B cell (primary cell): Measurements from ENCODE around the gene EXD3. TPM values are rescaled to one million over a fixed set of nuclear protein-coding genes. Genes with fewer than 3 reads are reported as not detected.

Source experiments
- ATAC-seq: fragments of 200-7000 bp; cut with Tn5 transposase; one replicate; pipeline ENCODE4 v1.10.0; 2021; ENCODE audit warnings: low read depth, mild to moderate bottlenecking, moderate number of reproducible peaks, moderate library complexity
- CTCF ChIA-PET: fragments of 350-600 bp; sonication (Branson Sonifier 250); formaldehyde crosslinking; loops from one replicate; lab custom pipeline; 2021; ENCODE audit warnings: antibody characterized with exemption, inconsistent platforms; lab: Charles Lee
- POLR2A ChIA-PET: fragments of 350-600 bp; sonication (Branson Sonifier 250); formaldehyde crosslinking; loops from one replicate; lab custom pipeline; 2021; ENCODE audit warnings: antibody characterized with exemption; lab: Charles Lee
- DNase-seq: peaks from one replicate; pipeline ENCODE4 v3.0.0; 2013
- H2AFZ ChIP-seq: 2 replicates; pipeline ENCODE4 v1.6.1; 2012; ENCODE audit warnings: mild to moderate bottlenecking, low read depth, low read length; ENCODE audit not compliant: insufficient read depth, poor library complexity, severe bottlenecking
- H3K27ac ChIP-seq, 2 donors: 1 replicate in 1 of 2; 2 replicates in 1 of 2; pipeline ENCODE4 v1.5.1; 2012 to 2013; ENCODE audit warnings: low read length in 2 of 2, mild to moderate bottlenecking in 2 of 2, moderate library complexity in 1 of 2
- H3K27me3 ChIP-seq, 4 experiments: fragments of 200-600 bp in 1 of 4; sonication (generic) in 1 of 4; replicated peaks in 1 of 4; 1 replicate in 2 of 4; 2 replicates in 2 of 4; pipeline versions ENCODE4 v1.6.1 to v1.7.0; 2013 to 2016; ENCODE audit warnings: low read length in 3 of 4, mild to moderate bottlenecking in 2 of 4, mixed read lengths in 1 of 4, moderate library complexity in 1 of 4; ENCODE audit not compliant: insufficient read depth in 4 of 4, control insufficient read depth in 3 of 4; ENCODE audit errors: control extremely low read depth in 1 of 4
- H3K36me3 ChIP-seq, 2 experiments: replicated peaks in 1 of 2; 1 replicate in 1 of 2; 2 replicates in 1 of 2; pipeline versions ENCODE4 v1.6.1 to v1.7.1; 2013; ENCODE audit warnings: low read length in 1 of 2; ENCODE audit not compliant: insufficient read depth in 2 of 2, control insufficient read depth in 1 of 2; ENCODE audit errors: control extremely low read depth in 1 of 2, extremely low read depth in 1 of 2
- H3K4me1 ChIP-seq, 2 donors: fragments of 200-600 bp in 1 of 2; sonication (generic) in 1 of 2; 1 replicate in 1 of 2; 2 replicates in 1 of 2; pipeline versions ENCODE4 v1.5.1 to v1.6.1; 2013 to 2017; ENCODE audit warnings: low read length in 2 of 2; ENCODE audit not compliant: control insufficient read depth in 2 of 2, insufficient read depth in 2 of 2
- H3K4me2 ChIP-seq: replicated peaks from 2 replicates; pipeline ENCODE3; 2012; ENCODE audit warnings: mild to moderate bottlenecking, low read depth, low read length; ENCODE audit not compliant: poor library complexity, severe bottlenecking
- H3K4me3 ChIP-seq, 5 experiments: fragments of 200-600 bp in 1 of 5; sonication (generic) in 1 of 5; 1 replicate in 3 of 5; 2 replicates in 2 of 5; pipeline versions ENCODE4 v1.5.1 to v1.7.0; 2011 to 2016; ENCODE audit warnings: low read length in 4 of 5, mild to moderate bottlenecking in 4 of 5, low read depth in 2 of 5, control low read depth in 1 of 5, moderate library complexity in 1 of 5; ENCODE audit not compliant: insufficient read depth in 1 of 5; ENCODE audit errors: control extremely low read depth in 1 of 5, extremely low read depth in 1 of 5
- H3K79me2 ChIP-seq: fragments of 200-600 bp; sonication (generic); one replicate; pipeline ENCODE4 v1.6.0; 2016; ENCODE audit warnings: low read length; ENCODE audit not compliant: control insufficient read depth, insufficient read depth
- H3K9ac ChIP-seq: fragments of 200-600 bp; sonication (generic); 2 replicates; pipeline ENCODE4 v1.6.1; 2017; ENCODE audit warnings: mild to moderate bottlenecking, low read length, moderate library complexity
- H3K9me3 ChIP-seq, 3 donors: one replicate each; pipeline versions ENCODE4 v1.6.1 to v1.7.1; 2013; ENCODE audit warnings: low read length in 2 of 3; ENCODE audit not compliant: control insufficient read depth in 2 of 3, insufficient read depth in 1 of 3; ENCODE audit errors: control extremely low read depth in 1 of 3
- H4K20me1 ChIP-seq: 2 replicates; pipeline ENCODE4 v1.6.0; 2012; ENCODE audit warnings: mild to moderate bottlenecking, low read length; ENCODE audit not compliant: insufficient read depth, control insufficient read depth, poor library complexity, severe bottlenecking
- H3K27ac Mint-ChIP-seq: one replicate; pipeline ENCODE4 v1.8.0; 2021; ENCODE audit warnings: mixed read lengths
- H3K27me3 Mint-ChIP-seq: one replicate; pipeline ENCODE4 v1.8.0; 2021; ENCODE audit warnings: mixed read lengths
- H3K4me1 Mint-ChIP-seq: one replicate; pipeline ENCODE4 v1.8.0; 2021; ENCODE audit warnings: mixed read lengths
- H3K4me3 Mint-ChIP-seq: one replicate; pipeline ENCODE4 v1.8.0; 2021; ENCODE audit warnings: mixed read lengths
- H3K9me3 Mint-ChIP-seq: one replicate; pipeline ENCODE4 v1.8.0; 2022; ENCODE audit warnings: mixed read lengths; ENCODE audit not compliant: insufficient read depth
- CTCF ChIP-seq: fragments of 200-600 bp; IDR thresholded peaks from one replicate; pipeline ENCODE4 v1.8.0; 2022; ENCODE audit warnings: antibody characterized with exemption, mild to moderate bottlenecking
- EZH2 ChIP-seq: IDR thresholded peaks from 2 replicates; pipeline ENCODE4 v1.6.1; 2012; ENCODE audit warnings: borderline replicate concordance, low read depth, mild to moderate bottlenecking, moderate library complexity, low read length; ENCODE audit not compliant: insufficient read depth, poor library complexity, severe bottlenecking
- WGBS: methylation state at CpG from one replicate; pipeline ENCODE4 v1.1.5; 2013; ENCODE audit warnings: missing lambda C conversion rate; ENCODE audit not compliant: insufficient coverage; 5-methylcytosine and 5-hydroxymethylcytosine counted together
- intact Hi-C: fragments of 100-400 bp; cut with micrococcal nuclease; formaldehyde crosslinking; loops from one replicate; pipeline ENCODE4 v1.10.0; 2022
- polyA plus RNA-seq: library from polyadenylated mRNA; depleted of rRNA; stranded (reverse); fragments of >200 nt; gene quantifications from 2 replicates; pipeline ENCODE4 v1.2.3, GENCODE V29; 2012
- total RNA-seq, 2 donors: library from RNA; stranded (reverse); fragments of 120-200 nt in 1 of 2; gene quantifications; 1 replicate in 1 of 2; 2 replicates in 1 of 2; pipeline versions ENCODE4 v1.2.3 to v1.2.4, GENCODE V29; 2013 to 2022

The EXD3 gene
- total and polyA plus RNA-seq, 2 donors (not counting 1 experiment from before 2014, with no cell fraction given) = 22.5 to 23.7 TPM

- Histone ChIP-seq H3K4me3 (peak overlapping the region in 2 of 5 experiments; percentile 39 to 42), H3K9me3 (peaks cover 0 to 10% (median 0%) of the 10 kb centered on the region in 3 donors), H3K27ac (no peak overlapping the region), H3K27me3 (peaks cover 0 to 11% (median 4%) of the 10 kb centered on the region in 4 experiments), H3K4me1 (peaks cover 21 to 30% of the 10 kb centered on the region in 2 donors), H3K36me3 (no peaks in the 10 kb centered on the region), H3K9ac (peak overlapping the region; percentile 50), H4K20me1 (no peaks in the 10 kb centered on the region), H3K79me2 (no peaks in the 10 kb centered on the region), H2AFZ (peak overlapping the region; percentile 74), H3K4me2 (peak overlapping the region; percentile 77)
- ATAC-seq = peak; percentile 19
- 5% methylated on average over 69 of the region's 83 CpGs for WGBS
- Mint-ChIP-seq H3K27ac (no peak overlapping the region), H3K4me3 (peak overlapping the region; percentile 29), H3K4me1 (peaks cover 10% of the 10 kb centered on the region), H3K9me3 (no peaks in the 10 kb centered on the region), H3K27me3 (no peaks in the 10 kb centered on the region)
- ChIA-PET POLR2A (interaction anchor here (0.8 kb wide), 1 partner anchor 75 kb away, joined by 4 read pairs; the partner anchor contains the start of gene TUBB4B), CTCF (interaction anchor here (1.9 to 2.6 kb wide), 2 partner anchors 13 to 14 kb away, joined by 7 to 12 read pairs; partner anchors contain the start of gene NRARP)
- TF ChIP-seq CTCF (no peak), EZH2 (no peak)
- DNase-seq = peak; percentile 46
- intact Hi-C loops = no loop called here
These were observed 106.7 kb downstream of the EXD3 start for GRCh38 chr9:137316012-137316981.
